ENCODE measurements around the gene RPL9. TPM values are rescaled to one million over a fixed set of nuclear protein-coding genes. Genes with fewer than 3 reads are reported as not detected.

The RPL9 gene
- total and polyA plus RNA-seq, 2 of the 4 experiments (the other 2 are of a cell fraction) = 1,627 to 1,905 TPM

- CTCF ChIA-PET = no interaction called here
- no peak overlapping the region for H3K18ac ChIP-seq (ENCODE audit: low read depth, low read length)
- H2BK15ac ChIP-seq (ENCODE audit: low read depth, low read length) = no peak overlapping the region
- no peaks in the 10 kb centered on the region for H3K9me3 ChIP-seq (ENCODE audit: control insufficient read depth, insufficient read depth, low read length)
- no peak overlapping the region for H2BK120ac ChIP-seq (ENCODE audit: low read depth, low read length)
- in situ Hi-C loops (cut with MboI; ENCODE audit: low sequenced_read_pairs) (no loop called here), dilution Hi-C loops (cut with HindIII; ENCODE audit: low sequenced_read_pairs, unreplicated experiment) (no loop called here), intact Hi-C loops (cut with micrococcal nuclease) (no loop called here)
- no peak overlapping the region for H3K27ac ChIP-seq (ENCODE audit: insufficient read depth, low read length)
- DNase-seq = no peak
- no peak overlapping the region for H4K91ac ChIP-seq (ENCODE audit: insufficient read depth, low read depth, low read length)
- no peak overlapping the region for H3K14ac ChIP-seq (replicated peaks; ENCODE audit: low read depth, low read length)
- H2AK9ac ChIP-seq (replicated peaks; ENCODE audit: low read depth, low read length, poor library complexity) = no peak overlapping the region
- H3K4me2 ChIP-seq (ENCODE audit: low read depth, low read length) = no peak overlapping the region
- no peak overlapping the region for H2BK20ac ChIP-seq (ENCODE audit: low read depth, low read length)
- H4K8ac ChIP-seq (ENCODE audit: low read depth in 2 of 2, low read length in 2 of 2) = no peak overlapping the region
- H3K4ac ChIP-seq (ENCODE audit: low read depth, low read length) = no peak overlapping the region
- H2BK5ac ChIP-seq (ENCODE audit: low read depth, low read length, poor library complexity, severe bottlenecking) = no peak overlapping the region
- H3K36me3 ChIP-seq (ENCODE audit: control insufficient read depth, insufficient read depth, low read length) = peaks cover 3% of the 10 kb centered on the region
- H3K9ac ChIP-seq (ENCODE audit: low read depth, low read length) = no peak overlapping the region
- H3K56ac ChIP-seq (ENCODE audit: extremely low read depth, insufficient read depth, low read length) = no peak overlapping the region
- no peak for ATAC-seq (ENCODE audit: low read depth)
- no peaks in the 10 kb centered on the region for H3K27me3 ChIP-seq (ENCODE audit: control insufficient read depth, insufficient read depth, low read length)
- H3K9me1 ChIP-seq (ENCODE audit: insufficient read depth, low read length) = no peaks in the 10 kb centered on the region
- BruUV-seq (replicated peaks) = no TSS peak
- no peak overlapping the region for H2AK5ac ChIP-seq (ENCODE audit: low read depth, low read length)
- H3K4me1 ChIP-seq (ENCODE audit: control insufficient read depth, insufficient read depth, low read length) = 0 out of 2 replicates have a peak, but pooled peaks cover 2% of the 10 kb centered on the region
- no peak overlapping the region for H3K23ac ChIP-seq (ENCODE audit: low read depth, low read length)
- no peaks in the 10 kb centered on the region for H4K20me1 ChIP-seq (ENCODE audit: insufficient read depth, low read length)
- H3K4me3 ChIP-seq (ENCODE audit: insufficient read depth, low read depth, low read length) = no peak overlapping the region
- no peaks in the 10 kb centered on the region for H3K79me1 ChIP-seq (ENCODE audit: low read depth in 1 of 2, low read length in 2 of 2)
- WGBS, 2 experiments (ENCODE audit: extremely low coverage in 2 of 2, insufficient read length in 1 of 2) = 100% methylated on average over 1 of the region's 1 CpG; no CpG with 5 or more reads in 1 of the 2 experiments
- POLR2A ChIA-PET (ENCODE audit: unreplicated experiment) = no interaction called here
- H4K5ac ChIP-seq (ENCODE audit: low read depth, low read length) = no peak overlapping the region
- TF ChIP-seq FOS (IDR thresholded peaks at IDR 0.05; ENCODE audit: low read depth, low read length) (no peak), SMC3 (IDR thresholded peaks at IDR 0.05; ENCODE audit: low read depth, low read length) (no peak), RAD21 (IDR thresholded peaks at IDR 0.05; ENCODE audit: low read length) (no peak), CHD1 (IDR thresholded peaks at IDR 0.05; ENCODE audit: low read depth, low read length) (no peak), CEBPB (IDR thresholded peaks at IDR 0.05; ENCODE audit: low read depth, low read length) (no peak)
- no peak overlapping the region for H2AFZ ChIP-seq (replicated peaks; ENCODE audit: low read length, poor library complexity)
Observed at GRCh38 chr4:39494354-39494753, 35.6 kb upstream of the RPL9 start.
